ENCODE measurements around the gene RBM24. TPM values are rescaled to one million over a fixed set of nuclear protein-coding genes. Genes with fewer than 3 reads are reported as not detected.
"Not testable (repeated sequence)": the region's sequence is repeated elsewhere in the genome, so short reads cannot be mapped to it uniquely, and the experiment has no call there.

RBM24 gene
- total RNA-seq, 1 donor from 2014 or later, result 3.4 TPM

- H3K36me3 Mint-ChIP-seq (ENCODE audit: low read depth), result no peaks in the 10 kb centered on the region
- H3K4me3 Mint-ChIP-seq, result no peak overlapping the region
- no peak overlapping the region for H3K27ac Mint-ChIP-seq (ENCODE audit: unreplicated experiment)
- H3K4me1 Mint-ChIP-seq, result peaks cover 8% of the 10 kb centered on the region
- no peaks in the 10 kb centered on the region for H3K27me3 Mint-ChIP-seq (ENCODE audit: low read depth)
- peaks cover 8% of the 10 kb centered on the region for H3K9me3 Mint-ChIP-seq
- TF ChIP-seq, protein P1, sequence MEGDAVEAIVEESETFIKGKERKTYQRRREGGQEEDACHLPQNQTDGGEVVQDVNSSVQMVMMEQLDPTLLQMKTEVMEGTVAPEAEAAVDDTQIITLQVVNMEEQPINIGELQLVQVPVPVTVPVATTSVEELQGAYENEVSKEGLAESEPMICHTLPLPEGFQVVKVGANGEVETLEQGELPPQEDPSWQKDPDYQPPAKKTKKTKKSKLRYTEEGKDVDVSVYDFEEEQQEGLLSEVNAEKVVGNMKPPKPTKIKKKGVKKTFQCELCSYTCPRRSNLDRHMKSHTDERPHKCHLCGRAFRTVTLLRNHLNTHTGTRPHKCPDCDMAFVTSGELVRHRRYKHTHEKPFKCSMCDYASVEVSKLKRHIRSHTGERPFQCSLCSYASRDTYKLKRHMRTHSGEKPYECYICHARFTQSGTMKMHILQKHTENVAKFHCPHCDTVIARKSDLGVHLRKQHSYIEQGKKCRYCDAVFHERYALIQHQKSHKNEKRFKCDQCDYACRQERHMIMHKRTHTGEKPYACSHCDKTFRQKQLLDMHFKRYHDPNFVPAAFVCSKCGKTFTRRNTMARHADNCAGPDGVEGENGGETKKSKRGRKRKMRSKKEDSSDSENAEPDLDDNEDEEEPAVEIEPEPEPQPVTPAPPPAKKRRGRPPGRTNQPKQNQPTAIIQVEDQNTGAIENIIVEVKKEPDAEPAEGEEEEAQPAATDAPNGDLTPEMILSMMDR (conservative IDR thresholded peaks at IDR 0.05), result no peak
- DNase-seq (ENCODE audit: low read depth, low spot score), result no peak
Measured at GRCh38 chr6:17305219-17306001, 24.2 kb downstream of the RBM24 start.

DNA sequence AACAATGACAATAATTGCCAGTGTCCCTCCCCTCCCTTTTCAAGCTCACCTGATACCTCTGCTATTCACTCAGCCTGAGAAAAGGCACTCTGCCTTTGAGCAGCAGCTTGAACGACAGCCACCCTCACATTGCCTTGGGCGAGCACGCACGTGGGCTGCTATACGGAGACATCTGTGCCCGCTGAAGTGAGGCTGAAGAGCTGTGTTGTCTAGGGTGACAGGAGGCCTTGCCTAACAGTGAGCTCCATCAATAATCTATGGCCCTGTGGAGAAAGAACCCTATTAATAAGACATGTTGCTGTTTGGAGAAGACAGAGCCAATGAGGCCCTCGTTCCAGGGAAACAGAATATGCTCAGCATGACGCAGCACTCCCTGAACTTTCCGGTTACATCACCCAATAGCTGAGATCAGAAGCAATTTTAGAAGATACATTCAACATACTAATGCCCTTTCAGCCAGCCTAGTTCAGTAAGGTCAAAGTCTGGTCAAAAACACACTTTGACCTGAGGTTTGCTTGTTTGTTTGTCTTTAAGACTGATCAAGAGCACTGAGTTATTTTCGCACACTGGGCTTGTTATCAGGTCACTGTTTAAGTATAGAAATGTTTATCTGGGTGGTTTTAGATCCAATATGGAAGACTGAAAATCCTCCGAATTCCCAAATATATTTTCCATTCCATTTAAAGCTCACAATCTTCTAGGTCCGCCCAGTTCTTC, 30.6 kb downstream of the RBM24 start:
- TF ChIP-seq, protein P1 (conservative IDR thresholded peaks at IDR 0.05), result no peak
- Mint-ChIP-seq H3K9me3 (no peaks in the 10 kb centered on the region), H3K27ac (ENCODE audit: unreplicated experiment) (peak overlapping the region; percentile 13), H3K4me3 (no peak overlapping the region), H3K4me1 (peaks cover 19% of the 10 kb centered on the region), H3K27me3 (ENCODE audit: low read depth) (no peaks in the 10 kb centered on the region), H3K36me3 (ENCODE audit: low read depth) (no peaks in the 10 kb centered on the region)
- no peak for DNase-seq (ENCODE audit: low read depth, low spot score)

GRCh38 chr6:17313238-17313637, 32.1 kb downstream of the RBM24 start:
- not testable (repeated sequence) for H3K27ac Mint-ChIP-seq (ENCODE audit: unreplicated experiment); H3K4me3 Mint-ChIP-seq

GRCh38 chr6:17313971-17314370, 32.8 kb downstream of the RBM24 start:
- peaks cover 23% of the 10 kb centered on the region for H3K4me1 Mint-ChIP-seq
- H3K4me3 Mint-ChIP-seq, result no peak overlapping the region
- no peak overlapping the region for H3K27ac Mint-ChIP-seq (ENCODE audit: unreplicated experiment)

More at GRCh38 chr6:17313238-17313637, 32.1 kb downstream of the RBM24 start:
- not testable (repeated sequence) for DNase-seq (ENCODE audit: low read depth, low spot score); H3K9me3 Mint-ChIP-seq; H3K36me3 Mint-ChIP-seq (ENCODE audit: low read depth); H3K27me3 Mint-ChIP-seq (ENCODE audit: low read depth)
- peaks cover 19% of the 10 kb centered on the region for H3K4me1 Mint-ChIP-seq

DNA sequence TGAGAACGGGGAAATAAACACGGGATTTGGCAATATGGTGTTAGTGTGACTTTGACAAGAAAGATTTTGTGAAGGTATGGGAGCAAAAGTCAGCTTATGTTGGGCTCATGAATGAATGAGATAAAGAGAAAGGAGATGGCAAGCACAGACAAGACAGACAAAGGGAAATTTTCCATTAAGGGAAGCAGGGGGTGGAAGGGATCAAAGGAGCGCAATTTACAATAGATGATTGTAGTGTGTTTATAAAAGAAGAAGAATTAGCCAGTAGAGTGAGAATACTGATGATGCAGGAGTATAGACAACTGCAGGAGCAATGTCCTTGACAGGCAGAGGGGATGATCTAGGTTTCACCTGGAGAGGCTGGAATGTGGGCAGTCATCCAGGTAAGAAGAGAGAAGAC, 34.1 kb downstream of the RBM24 start:
- H3K4me1 Mint-ChIP-seq, result peaks cover 23% of the 10 kb centered on the region
- TF ChIP-seq, protein P1 (conservative IDR thresholded peaks at IDR 0.05), result no peak
- DNase-seq (ENCODE audit: low read depth, low spot score), result no peak
- no peak overlapping the region for H3K4me3 Mint-ChIP-seq
- H3K9me3 Mint-ChIP-seq, result no peaks in the 10 kb centered on the region
- no peak overlapping the region for H3K27ac Mint-ChIP-seq (ENCODE audit: unreplicated experiment)
- no peaks in the 10 kb centered on the region for H3K36me3 Mint-ChIP-seq (ENCODE audit: low read depth)
- H3K27me3 Mint-ChIP-seq (ENCODE audit: low read depth), result no peaks in the 10 kb centered on the region

More at GRCh38 chr6:17313971-17314370, 32.8 kb downstream of the RBM24 start:
- DNase-seq (ENCODE audit: low read depth, low spot score), result no peak
- Mint-ChIP-seq H3K9me3 (no peaks in the 10 kb centered on the region), H3K27me3 (ENCODE audit: low read depth) (no peaks in the 10 kb centered on the region), H3K36me3 (ENCODE audit: low read depth) (no peaks in the 10 kb centered on the region)
- TF ChIP-seq, protein P1 (conservative IDR thresholded peaks at IDR 0.05), result no peak
